SU-DHL-6 (cell line): ENCODE data around the gene DOCK3.
"Not testable (repeated sequence)": the region's sequence is repeated elsewhere in the genome, so short reads cannot be mapped to it uniquely, and the experiment has no call there.

Experiments used
- H2AFZ ChIP-seq: fragments of 200-600 bp; sonication (generic); 2 replicates; pipeline ENCODE4 v1.6.1; 2014; ENCODE audit warnings: low read depth, mild to moderate bottlenecking, moderate library complexity, mixed read lengths, antibody characterized with exemption, low read length; ENCODE audit not compliant: severe bottlenecking
- H3F3A ChIP-seq: fragments of 200-600 bp; shearing (Covaris generic); 2 replicates; pipeline ENCODE4 v1.6.0; 2016; ENCODE audit warnings: antibody characterized with exemption, mild to moderate bottlenecking; ENCODE audit not compliant: insufficient read depth
- H3K27ac ChIP-seq: fragments of 200-600 bp; sonication (generic); 2 replicates; pipeline ENCODE4 v1.5.1; 2016; ENCODE audit warnings: low read depth, mild to moderate bottlenecking, low read length, moderate library complexity, mixed read lengths
- H3K27me3 ChIP-seq: fragments of 200-600 bp; sonication (generic), shearing (Covaris generic); 2 replicates; pipeline ENCODE4 v1.6.0; 2014; ENCODE audit warnings: mild to moderate bottlenecking, low read length
- H3K36me3 ChIP-seq: fragments of 200-600 bp; sonication (generic); 2 replicates; pipeline ENCODE4 v1.6.1; 2014; ENCODE audit warnings: mild to moderate bottlenecking, low read length, mixed read lengths
- H3K4me2 ChIP-seq: fragments of 300-600, 200-600 bp; shearing (Covaris generic), sonication (generic); 2 replicates; pipeline ENCODE4 v1.6.0; 2014; ENCODE audit warnings: low read length, low read depth, mild to moderate bottlenecking; ENCODE audit not compliant: poor library complexity, severe bottlenecking
- H3K4me3 ChIP-seq: fragments of 200-600 bp; sonication (generic); 2 replicates; pipeline ENCODE4 v1.5.1; 2014; ENCODE audit warnings: antibody characterized with exemption, low read length, mild to moderate bottlenecking, mixed read lengths; ENCODE audit not compliant: insufficient read depth, poor library complexity, severe bottlenecking
- H3K79me2 ChIP-seq: fragments of 200-600 bp; sonication (generic); 2 replicates; pipeline ENCODE4 v1.6.1; 2014; ENCODE audit warnings: mild to moderate bottlenecking, low read length, moderate library complexity; ENCODE audit not compliant: insufficient read depth
- H3K9ac ChIP-seq: fragments of 200-600 bp; sonication (generic); 2 replicates; pipeline ENCODE4 v1.7.0; 2014; ENCODE audit warnings: mild to moderate bottlenecking, low read length
- H3K9me2 ChIP-seq: fragments of 200-600 bp; sonication (generic); replicated peaks from 2 replicates; pipeline ENCODE4 v1.6.1; 2014; ENCODE audit warnings: low read length; ENCODE audit not compliant: insufficient read depth
- H3K9me3 ChIP-seq: fragments of 200-600 bp; sonication (generic); 2 replicates; pipeline ENCODE4 v1.6.1; 2014; ENCODE audit warnings: low read length, mixed read lengths; ENCODE audit not compliant: insufficient read depth
- H4K20me1 ChIP-seq: fragments of 200-600 bp; sonication (generic); 2 replicates; pipeline ENCODE4 v1.6.1; 2014; ENCODE audit warnings: low read depth, mild to moderate bottlenecking, antibody characterized with exemption, low read length, moderate library complexity, mixed read lengths
- EZH2phosphoT487 ChIP-seq: fragments of 200-600 bp; sonication (generic), shearing (Covaris generic); conservative IDR thresholded peaks from 2 replicates; pipeline ENCODE4 v1.6.1; 2018; ENCODE audit warnings: mild to moderate bottlenecking, antibody characterized with exemption, low read length, moderate library complexity, mixed read lengths
- TF ChIP-seq, protein P1 (sequence below): fragments of 200-600 bp; sonication (generic); IDR thresholded peaks from one replicate; pipeline ENCODE4 v1.5.1; 2017; ENCODE audit warnings: antibody characterized with exemption, mild to moderate bottlenecking, low read length, moderate library complexity; ENCODE audit not compliant: insufficient read depth, poor library complexity, severe bottlenecking

The DOCK3 gene

GRCh38 chr3:51386852-51387229, 712.1 kb downstream of the DOCK3 start:
- Histone ChIP-seq H3K79me2 (peaks cover 32% of the 10 kb centered on the region), H3K27ac (peak overlapping the region; percentile 61; the same call in 1 of the 2 replicates), H3K9me2 (no peaks in the 10 kb centered on the region), H3K36me3 (peaks cover 3% of the 10 kb centered on the region; the same call in 1 of the 2 replicates), H3K4me2 (peak overlapping the region; percentile 90), H3K9me3 (no peaks in the 10 kb centered on the region), H4K20me1 (no peaks in the 10 kb centered on the region), H3F3A (peaks cover 47% of the 10 kb centered on the region), H3K9ac (peak overlapping the region; percentile 90), H3K4me3 (peak overlapping the region; percentile 91), H2AFZ (no peak overlapping the region), H3K27me3 (no peaks in the 10 kb centered on the region)
- TF ChIP-seq, protein P1, sequence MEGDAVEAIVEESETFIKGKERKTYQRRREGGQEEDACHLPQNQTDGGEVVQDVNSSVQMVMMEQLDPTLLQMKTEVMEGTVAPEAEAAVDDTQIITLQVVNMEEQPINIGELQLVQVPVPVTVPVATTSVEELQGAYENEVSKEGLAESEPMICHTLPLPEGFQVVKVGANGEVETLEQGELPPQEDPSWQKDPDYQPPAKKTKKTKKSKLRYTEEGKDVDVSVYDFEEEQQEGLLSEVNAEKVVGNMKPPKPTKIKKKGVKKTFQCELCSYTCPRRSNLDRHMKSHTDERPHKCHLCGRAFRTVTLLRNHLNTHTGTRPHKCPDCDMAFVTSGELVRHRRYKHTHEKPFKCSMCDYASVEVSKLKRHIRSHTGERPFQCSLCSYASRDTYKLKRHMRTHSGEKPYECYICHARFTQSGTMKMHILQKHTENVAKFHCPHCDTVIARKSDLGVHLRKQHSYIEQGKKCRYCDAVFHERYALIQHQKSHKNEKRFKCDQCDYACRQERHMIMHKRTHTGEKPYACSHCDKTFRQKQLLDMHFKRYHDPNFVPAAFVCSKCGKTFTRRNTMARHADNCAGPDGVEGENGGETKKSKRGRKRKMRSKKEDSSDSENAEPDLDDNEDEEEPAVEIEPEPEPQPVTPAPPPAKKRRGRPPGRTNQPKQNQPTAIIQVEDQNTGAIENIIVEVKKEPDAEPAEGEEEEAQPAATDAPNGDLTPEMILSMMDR: no peak
- no peak for TF ChIP-seq EZH2phosphoT487

- Histone ChIP-seq H3K9ac (peak overlapping the region; percentile 90), H3K79me2 (peaks cover 37% of the 10 kb centered on the region), H3F3A (peaks cover 47% of the 10 kb centered on the region), H3K4me2 (peak overlapping the region; percentile 90)
- H3K27me3 ChIP-seq, H3K9me3 ChIP-seq, H2AFZ ChIP-seq, H3K9me2 ChIP-seq, H3K36me3 ChIP-seq, H3K4me3 ChIP-seq, H3K27ac ChIP-seq, H4K20me1 ChIP-seq: not testable (repeated sequence)
Observed at GRCh38 chr3:51387281-51387680, 712.6 kb downstream of the DOCK3 start.

GRCh38 chr3:51388286-51389029, 713.7 kb downstream of the DOCK3 start:
- H3F3A ChIP-seq: peaks cover 47% of the 10 kb centered on the region
- H3K79me2 ChIP-seq: peaks cover 48% of the 10 kb centered on the region
- H3K9ac ChIP-seq: peak overlapping the region; percentile 90; the same call in 1 of the 2 replicates
- no peaks in the 10 kb centered on the region for H4K20me1 ChIP-seq
- H3K4me3 ChIP-seq: no peak overlapping the region
- peak overlapping the region; percentile 26 for H3K4me2 ChIP-seq
- no peaks in the 10 kb centered on the region for H3K9me3 ChIP-seq
- TF ChIP-seq, protein P1: no peak
- no peak for TF ChIP-seq EZH2phosphoT487
- H3K27me3 ChIP-seq: no peaks in the 10 kb centered on the region
- H3K36me3 ChIP-seq: peaks cover 3% of the 10 kb centered on the region
- no peak overlapping the region for H2AFZ ChIP-seq
- 0 out of 2 replicates have a peak overlapping the region, but pooled peaks have one; percentile 24 for H3K27ac ChIP-seq
- H3K9me2 ChIP-seq: no peaks in the 10 kb centered on the region

DNA sequence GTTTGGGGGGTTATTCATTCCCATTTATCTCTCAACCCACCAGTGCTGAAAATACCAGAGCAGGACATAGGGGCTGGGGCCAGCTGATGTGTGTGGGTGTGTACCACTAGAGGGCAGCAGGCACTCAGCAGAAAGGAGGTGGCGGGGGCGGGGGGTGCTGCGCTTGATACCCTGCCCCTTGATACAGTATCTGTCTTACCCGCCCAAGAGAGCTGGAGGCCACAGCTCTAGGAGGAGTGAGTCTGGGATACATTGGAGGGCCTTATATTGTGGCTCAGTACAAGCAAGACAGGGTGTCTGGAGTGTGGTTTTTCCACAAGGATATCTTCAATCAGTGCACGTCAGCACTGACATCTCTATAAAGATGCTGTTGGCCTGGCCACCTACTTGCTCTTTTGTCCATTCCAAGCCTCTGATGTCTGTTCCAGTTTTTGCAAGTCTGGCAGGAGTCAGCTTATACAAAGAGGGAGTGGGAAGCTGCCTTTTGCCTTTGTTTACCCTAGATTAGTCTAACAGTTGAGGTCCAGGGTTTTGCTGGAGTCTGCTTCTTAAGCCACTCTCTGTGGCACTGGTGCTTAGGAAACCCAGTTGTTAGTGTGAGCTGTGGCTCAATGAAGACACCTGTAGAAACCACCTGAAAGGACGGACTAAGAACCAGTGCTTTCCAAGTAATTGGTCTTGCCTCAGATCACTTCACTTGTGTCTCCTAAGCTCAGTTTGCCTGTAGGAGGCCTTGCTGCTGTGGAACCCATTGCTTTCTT, 714.9 kb downstream of the DOCK3 start:
- no peak overlapping the region for H2AFZ ChIP-seq
- H3K9ac ChIP-seq: peak overlapping the region; percentile 75; the same call in 1 of the 2 replicates
- no peak for TF ChIP-seq EZH2phosphoT487
- TF ChIP-seq, protein P1: peak; percentile 86
- peaks cover 60% of the 10 kb centered on the region for H3K79me2 ChIP-seq
- H3K9me3 ChIP-seq: no peaks in the 10 kb centered on the region
- H3K27ac ChIP-seq: peak overlapping the region; percentile 63
- no peaks in the 10 kb centered on the region for H3K9me2 ChIP-seq
- peaks cover 47% of the 10 kb centered on the region for H3F3A ChIP-seq
- no peak overlapping the region for H3K4me3 ChIP-seq
- no peaks in the 10 kb centered on the region; the same call in 1 of the 2 replicates for H4K20me1 ChIP-seq
- no peaks in the 10 kb centered on the region for H3K27me3 ChIP-seq
- peaks cover 3% of the 10 kb centered on the region for H3K36me3 ChIP-seq
- H3K4me2 ChIP-seq: peak overlapping the region; percentile 77
